DOHH2 (cell line): ENCODE measurements around the gene LRRC3B.

Experiments
- CTCF ChIP-seq: fragments of 200-600 bp; sonication (generic); IDR thresholded peaks from one replicate; pipeline ENCODE4 v1.5.1; 2014; ENCODE audit warnings: antibody characterized with exemption, mild to moderate bottlenecking, low read depth, low read length; ENCODE audit not compliant: poor library complexity, severe bottlenecking
- EZH2phosphoT487 ChIP-seq: fragments of 200-600 bp; sonication (generic); IDR thresholded peaks from 2 replicates; pipeline ENCODE4 v1.6.1; 2017; ENCODE audit warnings: borderline replicate concordance, mild to moderate bottlenecking, antibody characterized with exemption, low read length, moderate library complexity, mixed read lengths

DNA sequence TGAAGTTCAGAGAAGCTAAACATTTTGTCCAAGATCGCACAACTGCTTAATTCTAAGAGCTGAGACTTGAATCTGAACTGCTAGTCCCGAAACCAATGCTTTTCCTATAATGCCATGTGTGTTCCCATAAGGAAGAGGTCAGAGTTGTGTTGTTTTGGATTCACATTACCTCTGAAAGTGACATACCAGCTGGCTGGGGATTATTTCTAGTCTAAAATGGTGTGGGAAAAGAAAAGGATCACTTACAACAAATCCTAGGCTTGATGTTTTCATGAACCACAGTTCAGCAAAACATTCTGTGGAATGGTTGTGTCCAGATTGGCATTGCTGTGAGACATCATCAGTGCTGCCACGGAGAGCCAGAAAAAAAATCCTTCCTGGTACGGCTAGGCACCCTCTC, 35.0 kb upstream of the LRRC3B start:
- no peak for TF ChIP-seq CTCF
- TF ChIP-seq EZH2phosphoT487: no peak
